ELF-1 (cell line): ENCODE measurements around the gene STARD10.

Source experiments
- DNase-seq: peaks from one replicate; pipeline ENCODE4 v3.0.0-alpha.2; 2016; ENCODE audit warnings: low read depth, low spot score

Gene STARD10

GRCh38 chr11:72763823-72764222 is 30.0 kb downstream of the STARD10 start:
- DNase-seq, result no peak

- no peak for DNase-seq
Observed at GRCh38 chr11:72762641-72763304, 31.1 kb downstream of the STARD10 start.

GRCh38 chr11:72760539-72761405 is 33.1 kb downstream of the STARD10 start:
- DNase-seq, result no peak

- no peak for DNase-seq
Observed at GRCh38 chr11:72759468-72759985, 34.3 kb downstream of the STARD10 start.

- DNase-seq, result no peak
Observed at GRCh38 chr11:72758690-72759389, 35.0 kb downstream of the STARD10 start.

GRCh38 chr11:72758304-72758689 is 35.5 kb downstream of the STARD10 start:
- no peak for DNase-seq

GRCh38 chr11:72755713-72756285 is 38.0 kb downstream of the STARD10 start:
- no peak for DNase-seq

GRCh38 chr11:72754544-72755155 is 39.2 kb downstream of the STARD10 start:
- no peak for DNase-seq

- DNase-seq, result no peak
Observed at GRCh38 chr11:72754149-72754543, 39.7 kb downstream of the STARD10 start.

GRCh38 chr11:72753341-72754148 is 40.3 kb downstream of the STARD10 start:
- DNase-seq, result no peak

- peak; percentile 92 for DNase-seq
Observed at GRCh38 chr11:72752088-72752914, 41.5 kb downstream of the STARD10 start, which contains the start of gene ARAP1. TSS of gene ARAP1 (minus strand) at chr11:72752408. CDS start at chr11:72727128, 25,280 bp downstream.

GRCh38 chr11:72751116-72752087 is 42.4 kb downstream of the STARD10 start:
- DNase-seq, result peak; percentile 56

- no peak for DNase-seq
Observed at GRCh38 chr11:72750556-72751115, 43.2 kb downstream of the STARD10 start.

GRCh38 chr11:72750086-72750485 is 43.8 kb downstream of the STARD10 start:
- DNase-seq, result no peak

GRCh38 chr11:72747289-72747855 is 46.5 kb downstream of the STARD10 start:
- DNase-seq, result no peak

- no peak for DNase-seq
Observed at GRCh38 chr11:72746821-72747220, 47.0 kb downstream of the STARD10 start.

GRCh38 chr11:72745925-72746550 is 47.8 kb downstream of the STARD10 start:
- DNase-seq, result no peak
